Chondrocyte (in vitro differentiated cells): ENCODE data around the gene COL1A1. TPM values are rescaled to one million over a fixed set of nuclear protein-coding genes. Genes with fewer than 3 reads are reported as not detected.

ENCODE experiments used
- DNase-seq: peaks from one replicate; pipeline ENCODE4 v3.0.0; 2021; ENCODE audit warnings: mixed read lengths, low spot score
- H3K27ac Mint-ChIP-seq: one replicate; pipeline ENCODE4 v1.8.0; 2021; ENCODE audit warnings: mild to moderate bottlenecking, moderate library complexity, mixed read lengths; ENCODE audit not compliant: unreplicated experiment
- H3K27me3 Mint-ChIP-seq: 2 replicates; pipeline ENCODE4 v1.8.0; 2021; ENCODE audit warnings: low read depth, mixed read lengths
- H3K36me3 Mint-ChIP-seq: 2 replicates; pipeline ENCODE4 v1.8.0; 2021; ENCODE audit warnings: low read depth, mixed read lengths
- H3K4me1 Mint-ChIP-seq: 2 replicates; pipeline ENCODE4 v1.8.0; 2021; ENCODE audit warnings: low read depth, mild to moderate bottlenecking, mixed read lengths
- H3K4me3 Mint-ChIP-seq: one replicate; pipeline ENCODE4 v1.8.0; 2021; ENCODE audit warnings: mild to moderate bottlenecking, moderate library complexity, mixed read lengths; ENCODE audit not compliant: unreplicated experiment
- H3K9me3 Mint-ChIP-seq: 2 replicates; pipeline ENCODE4 v1.8.0; 2021; ENCODE audit warnings: low read depth, mixed read lengths
- CTCF ChIP-seq: fragments of 200-600 bp; sonication (generic); IDR thresholded peaks from 2 replicates; pipeline ENCODE4 v1.5.0; 2021; ENCODE audit warnings: antibody characterized with exemption, mild to moderate bottlenecking, moderate library complexity
- total RNA-seq: library from RNA; stranded (reverse); gene quantifications from 3 replicates; pipeline ENCODE4 v1.2.1, GENCODE V29; 2021

COL1A1 gene
- total RNA-seq, 1 donor from 2014 or later = 35,333 TPM

GRCh38 chr17:50139185-50139783 lies 62.1 kb downstream of the COL1A1 start:
- Mint-ChIP-seq H3K27me3 (no peaks in the 10 kb centered on the region), H3K9me3 (no peaks in the 10 kb centered on the region), H3K4me3 (no peak overlapping the region), H3K27ac (no peak overlapping the region), H3K36me3 (peaks cover 64% of the 10 kb centered on the region), H3K4me1 (peaks cover 21% of the 10 kb centered on the region)
- DNase-seq = no peak
- no peak for TF ChIP-seq CTCF

DNA sequence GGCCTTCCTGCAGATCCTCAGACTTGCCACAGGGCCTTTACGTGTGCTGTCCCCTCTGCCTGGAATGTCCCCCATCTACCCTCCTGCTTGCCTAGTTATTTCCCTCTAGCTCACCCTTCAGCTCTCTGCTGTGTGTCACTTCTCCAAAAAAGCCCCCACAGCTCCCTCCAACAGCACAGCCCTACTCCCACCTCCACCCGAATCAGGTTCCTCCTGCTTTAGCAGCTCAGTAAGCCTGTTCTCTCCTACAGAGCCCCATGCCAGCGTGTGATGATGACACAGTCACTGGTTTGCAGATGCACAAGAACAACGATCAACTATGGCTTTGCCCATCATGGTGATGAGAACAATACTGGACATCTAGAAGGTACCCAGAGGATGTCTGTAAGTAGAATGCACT lies 64.4 kb downstream of the COL1A1 start:
- Mint-ChIP-seq H3K27me3 (no peaks in the 10 kb centered on the region), H3K27ac (peak overlapping the region; percentile 27), H3K4me3 (no peak overlapping the region), H3K9me3 (no peaks in the 10 kb centered on the region), H3K36me3 (peaks cover 53% of the 10 kb centered on the region), H3K4me1 (peaks cover 30% of the 10 kb centered on the region)
- no peak for DNase-seq
- TF ChIP-seq CTCF = no peak

- Mint-ChIP-seq H3K4me1 (peaks cover 35% of the 10 kb centered on the region), H3K4me3 (no peak overlapping the region), H3K27me3 (no peaks in the 10 kb centered on the region), H3K36me3 (peaks cover 45% of the 10 kb centered on the region), H3K27ac (no peak overlapping the region), H3K9me3 (no peaks in the 10 kb centered on the region)
- no peak for TF ChIP-seq CTCF
- no peak for DNase-seq
Observed at GRCh38 chr17:50136096-50136687, 65.2 kb downstream of the COL1A1 start.

DNA sequence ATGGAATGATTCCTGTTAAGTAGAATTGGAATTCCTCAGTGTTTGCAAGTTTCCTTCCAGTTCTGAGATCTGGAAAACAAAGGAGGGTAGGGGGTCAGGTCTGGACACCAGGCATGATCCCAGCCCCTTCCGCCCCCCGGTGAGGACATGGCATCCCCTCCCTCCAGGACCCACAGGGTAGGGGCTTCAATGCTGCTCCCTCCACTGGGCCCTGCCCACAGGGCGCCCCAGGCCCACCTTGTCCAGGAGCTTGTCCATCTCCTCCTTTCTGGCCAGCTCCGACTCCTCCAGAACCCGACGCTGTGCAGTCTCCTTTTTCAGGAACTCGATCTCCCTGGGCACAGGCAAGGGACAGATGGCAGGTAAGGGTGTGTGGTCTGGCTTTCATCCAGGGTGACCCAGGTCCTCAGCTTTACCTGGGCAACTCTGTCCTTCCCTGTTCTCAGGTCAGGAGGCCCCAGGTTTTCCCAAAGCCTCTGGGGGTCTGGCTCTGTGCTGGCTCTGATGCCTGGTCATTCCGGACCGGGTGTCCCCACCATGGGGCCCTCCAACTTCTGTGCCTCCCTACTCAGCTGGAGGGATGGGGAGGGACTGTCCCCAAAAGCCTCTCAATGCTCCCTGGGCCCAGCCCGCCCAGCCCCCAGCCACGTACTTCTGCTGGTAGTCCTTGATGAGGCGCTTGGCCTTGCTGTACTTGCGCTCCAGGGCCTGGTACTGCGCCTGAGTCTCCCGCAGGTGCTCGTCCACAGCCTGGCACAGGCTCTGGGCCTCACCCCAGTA lies 65.9 kb downstream of the COL1A1 start:
- H3K9me3 Mint-ChIP-seq = no peaks in the 10 kb centered on the region
- H3K4me3 Mint-ChIP-seq = no peak overlapping the region
- no peak for DNase-seq
- peak overlapping the region; percentile 57 for H3K27ac Mint-ChIP-seq
- H3K36me3 Mint-ChIP-seq = peaks cover 41% of the 10 kb centered on the region
- H3K27me3 Mint-ChIP-seq = no peaks in the 10 kb centered on the region
- peaks cover 37% of the 10 kb centered on the region for H3K4me1 Mint-ChIP-seq
- TF ChIP-seq CTCF = no peak

GRCh38 chr17:50134206-50135110 lies 67.0 kb downstream of the COL1A1 start:
- H3K36me3 Mint-ChIP-seq = peaks cover 33% of the 10 kb centered on the region
- H3K4me3 Mint-ChIP-seq = no peak overlapping the region
- no peaks in the 10 kb centered on the region for H3K27me3 Mint-ChIP-seq
- H3K4me1 Mint-ChIP-seq = peaks cover 35% of the 10 kb centered on the region
- no peak for DNase-seq
- no peak for TF ChIP-seq CTCF
- H3K9me3 Mint-ChIP-seq = no peaks in the 10 kb centered on the region
- peak overlapping the region; percentile 59 for H3K27ac Mint-ChIP-seq
